Posterior cingulate gyrus (tissue), 11 donors: ENCODE data around the gene NHEJ1.

ENCODE experiments used
- DNase-seq, 10 donors: peaks; one replicate each; pipeline versions ENCODE4 v3.0.0 to v3.0.0-alpha.2; 2020 to 2021; ENCODE audit warnings: mixed read lengths in 3 of 10
- intact Hi-C: fragments of 100-400 bp; cut with DNase I; formaldehyde crosslinking; loops from one replicate; pipeline ENCODE4 v1.15.1; 2023

The NHEJ1 gene

GRCh38 chr2:219183151-219183772 lies 22.6 kb upstream of the NHEJ1 start:
- DNase-seq: peak in 2 of 10 donors; percentile 2 to 51
- intact Hi-C loops: no loop called here

GRCh38 chr2:219182331-219183150 lies 21.9 kb upstream of the NHEJ1 start:
- DNase-seq: peak in 1 of 10 donors; percentile 75
- intact Hi-C loops: no loop called here

- intact Hi-C loops: no loop called here
- peak in 1 of 10 donors; percentile 2 for DNase-seq
These were observed 20.9 kb upstream of the NHEJ1 start for GRCh38 chr2:219181531-219181930.

GRCh38 chr2:219180961-219181360 lies 20.3 kb upstream of the NHEJ1 start:
- intact Hi-C loops: no loop called here
- DNase-seq: peak in 1 of 10 donors; percentile 14

GRCh38 chr2:219179601-219180465 lies 19.2 kb upstream of the NHEJ1 start:
- DNase-seq: peak in 1 of 10 donors; percentile 77
- intact Hi-C loops: loop anchor here (2.0 to 5.0 kb wide), 2 partner anchors 27 to 117 kb away; partner anchors contain the start of gene ZFAND2B

GRCh38 chr2:219178377-219179175 lies 18.0 kb upstream of the NHEJ1 start:
- peak in 9 of 10 donors; percentile 17 to 92 (median 33) for DNase-seq
- intact Hi-C loops: loop anchor here (1.0 to 5.0 kb wide), 3 partner anchors 28 to 119 kb away; partner anchors contain the start of genes ANKZF1, ATG9A and ZFAND2B

GRCh38 chr2:219177552-219178376 lies 17.1 kb upstream of the NHEJ1 start, which contains the start of gene RETREG2:
Gene RETREG2 (plus strand): TSS chr2:219178275. CDS start chr2:219178353, 78 bp downstream.
- intact Hi-C loops: loop anchor here (1.0 to 5.0 kb wide), 5 partner anchors 17 to 120 kb away; partner anchors contain the start of genes ANKZF1, ATG9A, DNAJB2 and NHEJ1
- DNase-seq: peak; percentile 64 to 95 (median 74)

GRCh38 chr2:219176818-219177551 lies 16.4 kb upstream of the NHEJ1 start, which contains the start of gene CNPPD1:
Gene CNPPD1 (minus strand): TSS chr2:219176925. CDS start chr2:219176828, 97 bp downstream.
- DNase-seq: peak; percentile 76 to 98 (median 85)
- intact Hi-C loops: loop anchor here (2.0 to 5.0 kb wide), 3 partner anchors 16 to 120 kb away; partner anchors contain the start of genes DNAJB2 and NHEJ1

GRCh38 chr2:219175928-219176817 lies 15.6 kb upstream of the NHEJ1 start:
- DNase-seq: peak; percentile 36 to 92 (median 52)

GRCh38 chr2:219175486-219175885 lies 14.9 kb upstream of the NHEJ1 start:
- DNase-seq: peak in 1 of 10 donors; percentile 54
- intact Hi-C loops: loop anchor here (5.0 kb wide), 1 partner anchor 122 kb away; no protein-coding TSS in a partner anchor

More at GRCh38 chr2:219175928-219176817, 15.6 kb upstream of the NHEJ1 start:
- intact Hi-C loops: loop anchor here (2.0 to 5.0 kb wide), 3 partner anchors 15 to 121 kb away; partner anchors contain the start of genes DNAJB2 and NHEJ1

- intact Hi-C loops: loop anchor here (5.0 kb wide), 1 partner anchor 122 kb away; no protein-coding TSS in a partner anchor
- DNase-seq: peak in 1 of 10 donors; percentile 48
These were observed 14.2 kb upstream of the NHEJ1 start for GRCh38 chr2:219174801-219175200.

- no peak for DNase-seq
- intact Hi-C loops: no loop called here
These were observed 13.5 kb upstream of the NHEJ1 start for GRCh38 chr2:219174146-219174545.

GRCh38 chr2:219173176-219173575 lies 12.6 kb upstream of the NHEJ1 start:
- intact Hi-C loops: no loop called here
- peak in 1 of 10 donors; percentile 73 for DNase-seq

GRCh38 chr2:219172231-219173154 lies 11.9 kb upstream of the NHEJ1 start:
- intact Hi-C loops: no loop called here
- peak in 1 of 10 donors; percentile 66 for DNase-seq

GRCh38 chr2:219171231-219171651 lies 10.6 kb upstream of the NHEJ1 start:
- peak in 3 of 10 donors; percentile 4 to 82 (median 37) for DNase-seq
- intact Hi-C loops: no loop called here
